Stimulated activated CD4-positive, alpha-beta T cell treated with anti-CD3 and anti-CD28 coated beads, TNF-alpha, amount 100 ng/mL, for 48 hours (primary cell): ENCODE data around the gene PRKD2.
"Not testable (repeated sequence)": the region's sequence is repeated elsewhere in the genome, so short reads cannot be mapped to it uniquely, and the experiment has no call there.

Experiments used
- DNase-seq, 3 donors: peaks; one replicate each; pipeline ENCODE4 v3.0.0-alpha.2; 2020; ENCODE audit warnings: low read depth in 3 of 3

Gene PRKD2

GRCh38 chr19:46633130-46633529, 83.8 kb downstream of the PRKD2 start:
- no peak for DNase-seq

- DNase-seq, result no peak
Measured at GRCh38 chr19:46631481-46631880, 85.4 kb downstream of the PRKD2 start.

GRCh38 chr19:46630586-46631205, 86.2 kb downstream of the PRKD2 start:
- DNase-seq, result no peak

GRCh38 chr19:46629546-46630025, 87.3 kb downstream of the PRKD2 start:
- DNase-seq, result no peak

- DNase-seq, result not testable (repeated sequence)
Measured at GRCh38 chr19:46628970-46629369, 87.9 kb downstream of the PRKD2 start.

GRCh38 chr19:46626446-46626845, 90.5 kb downstream of the PRKD2 start:
- no peak for DNase-seq

GRCh38 chr19:46625731-46626130, 91.2 kb downstream of the PRKD2 start:
- no peak for DNase-seq

- DNase-seq, result no peak
Measured at GRCh38 chr19:46624958-46625661, 91.8 kb downstream of the PRKD2 start, which contains the start of gene PTGIR. Gene PTGIR (minus strand): TSS chr19:46625089. CDS start chr19:46624225, 864 bp downstream.
